PC-9 (cell line): ENCODE results near the gene KLHL26. TPM values are rescaled to one million over a fixed set of nuclear protein-coding genes. Genes with fewer than 3 reads are reported as not detected.

ENCODE experiments used
- BruUV-seq: library from RNA; stranded (reverse); fragments of 400-500 nt; replicated peaks from 2 replicates; lab custom pipeline; 2021; lab: Mats Ljungman, UMichigan
- CTCF ChIA-PET: fragments of 300-600 bp; sonication (Branson Sonifier 250); formaldehyde crosslinking; loops from one replicate; lab custom pipeline; 2022; ENCODE audit warnings: antibody characterized with exemption; lab: Charles Lee
- POLR2A ChIA-PET: fragments of 300-600 bp; sonication (Branson Sonifier 250); formaldehyde crosslinking; loops from one replicate; lab custom pipeline; 2022; ENCODE audit warnings: antibody characterized with exemption; ENCODE audit not compliant: unreplicated experiment; lab: Charles Lee
- DNase-seq, 2 experiments: peaks; one replicate each; pipeline versions ENCODE4 v3.0.0 to v3.0.0-alpha.2; 2015 to 2022; ENCODE audit warnings: mixed read lengths in 1 of 2
- H2AFZ ChIP-seq: fragments of 200-600 bp; sonication (generic); 2 replicates; pipeline ENCODE4 v1.8.1; 2017; ENCODE audit warnings: antibody characterized with exemption
- H3F3A ChIP-seq: fragments of 200-600 bp; sonication (generic); 2 replicates; pipeline ENCODE4 v1.8.1; 2017; ENCODE audit warnings: antibody characterized with exemption, mild to moderate bottlenecking, low read depth; ENCODE audit not compliant: insufficient read depth
- H3K27ac ChIP-seq: fragments of 200-600 bp; sonication (generic); 2 replicates; pipeline ENCODE4 v1.6.1; 2016; ENCODE audit warnings: mixed run types
- H3K27me3 ChIP-seq: fragments of 200-600 bp; sonication (generic); 2 replicates; pipeline ENCODE4 v1.6.1; 2016; ENCODE audit warnings: low read depth, mixed run types; ENCODE audit not compliant: insufficient read depth
- H3K36me3 ChIP-seq: fragments of 200-600 bp; sonication (generic); 2 replicates; pipeline ENCODE4 v1.6.1; 2016; ENCODE audit warnings: low read depth, mixed run types
- H3K4me1 ChIP-seq: fragments of 200-600 bp; sonication (generic); replicated peaks from 2 replicates; pipeline ENCODE4 v1.6.1; 2016; ENCODE audit warnings: mixed run types; ENCODE audit not compliant: insufficient read depth
- H3K4me2 ChIP-seq: fragments of 200-600 bp; sonication (generic); 2 replicates; pipeline ENCODE4 v1.6.1; 2017; ENCODE audit warnings: mixed run types
- H3K4me3 ChIP-seq: fragments of 200-600 bp; sonication (generic); 2 replicates; pipeline ENCODE4 v1.6.1; 2016; ENCODE audit warnings: mixed run types
- H3K79me2 ChIP-seq: fragments of 200-600 bp; sonication (generic); 2 replicates; pipeline ENCODE4 v1.6.1; 2017; ENCODE audit warnings: low read depth, mixed run types
- H3K9me2 ChIP-seq: fragments of 200-600 bp; sonication (generic); 2 replicates; pipeline ENCODE4 v1.8.1; 2017; ENCODE audit warnings: mild to moderate bottlenecking; ENCODE audit not compliant: insufficient read depth
- H3K9me3 ChIP-seq: fragments of 200-600 bp; sonication (generic); 2 replicates; pipeline ENCODE4 v1.8.1; 2016; ENCODE audit warnings: low read depth; ENCODE audit not compliant: insufficient read depth
- H4K20me1 ChIP-seq: fragments of 200-600 bp; sonication (generic); 2 replicates; pipeline ENCODE4 v1.8.1; 2017; ENCODE audit not compliant: insufficient read depth
- CTCF ChIP-seq: fragments of 200-600 bp; sonication (generic); conservative IDR thresholded peaks from 2 replicates; pipeline ENCODE4 v1.6.1; 2017; ENCODE audit warnings: mixed run types, antibody characterized with exemption, mild to moderate bottlenecking, moderate library complexity
- EZH2 ChIP-seq: fragments of 200-600 bp; sonication (generic); IDR thresholded peaks from 2 replicates; pipeline ENCODE4 v1.8.0; 2017; ENCODE audit warnings: antibody characterized with exemption, low read depth
- intact Hi-C: fragments of 100-400 bp; cut with micrococcal nuclease; formaldehyde crosslinking; loops from one replicate; pipeline ENCODE4 v1.10.0; 2022; ENCODE audit not compliant: unreplicated experiment
- total RNA-seq: library from RNA; stranded (reverse); gene quantifications from 2 replicates; pipeline ENCODE4 v1.2.3, GENCODE V29; 2021

The KLHL26 gene
- total RNA-seq, 1 experiment from 2014 or later, result 11.8 TPM

GRCh38 chr19:18704971-18705370, 68.1 kb downstream of the KLHL26 start:
- peaks cover 20% of the 10 kb centered on the region for H4K20me1 ChIP-seq
- BruUV-seq, result no TSS peak
- TF ChIP-seq CTCF (no peak), EZH2 (no peak)
- H3K27me3 ChIP-seq, result no peaks in the 10 kb centered on the region
- H3K9me3 ChIP-seq, result no peaks in the 10 kb centered on the region
- no peaks in the 10 kb centered on the region for H3K4me1 ChIP-seq
- no peak overlapping the region for H3K4me3 ChIP-seq
- intact Hi-C loops, result no loop called here
- no peaks in the 10 kb centered on the region for H3K36me3 ChIP-seq
- H3K9me2 ChIP-seq, result no peaks in the 10 kb centered on the region
- H3K79me2 ChIP-seq, result peaks cover 17% of the 10 kb centered on the region; the same call in 1 of the 2 replicates
- no peak for DNase-seq
- CTCF ChIA-PET, result no interaction called here
- no peak overlapping the region for H2AFZ ChIP-seq
- H3K27ac ChIP-seq, result no peak overlapping the region
- POLR2A ChIA-PET, result no interaction called here
- H3F3A ChIP-seq, result peaks cover 8% of the 10 kb centered on the region; the same call in 1 of the 2 replicates
- H3K4me2 ChIP-seq, result no peak overlapping the region

- Histone ChIP-seq H3K9me2 (no peaks in the 10 kb centered on the region), H3K4me3 (no peak overlapping the region), H3K4me2 (no peak overlapping the region), H3F3A (peaks cover 8% of the 10 kb centered on the region; the same call in 1 of the 2 replicates), H3K36me3 (no peaks in the 10 kb centered on the region), H3K4me1 (no peaks in the 10 kb centered on the region), H3K9me3 (no peaks in the 10 kb centered on the region), H3K27me3 (no peaks in the 10 kb centered on the region), H2AFZ (no peak overlapping the region), H4K20me1 (peaks cover 28% of the 10 kb centered on the region), H3K79me2 (peaks cover 17% of the 10 kb centered on the region; the same call in 1 of the 2 replicates), H3K27ac (no peak overlapping the region)
- POLR2A ChIA-PET, result no interaction called here
- no TSS peak for BruUV-seq
- TF ChIP-seq EZH2 (no peak), CTCF (no peak)
- CTCF ChIA-PET, result no interaction called here
- DNase-seq, result no peak
- intact Hi-C loops, result no loop called here
These were observed 71.8 kb downstream of the KLHL26 start for GRCh38 chr19:18708452-18709231.

- Histone ChIP-seq H3K9me2 (no peaks in the 10 kb centered on the region), H2AFZ (no peak overlapping the region), H4K20me1 (peaks cover 30% of the 10 kb centered on the region), H3F3A (peaks cover 8% of the 10 kb centered on the region; the same call in 1 of the 2 replicates), H3K36me3 (no peaks in the 10 kb centered on the region), H3K4me3 (no peak overlapping the region), H3K27me3 (no peaks in the 10 kb centered on the region), H3K4me2 (no peak overlapping the region), H3K4me1 (no peaks in the 10 kb centered on the region), H3K79me2 (peaks cover 17% of the 10 kb centered on the region; the same call in 1 of the 2 replicates), H3K27ac (no peak overlapping the region), H3K9me3 (no peaks in the 10 kb centered on the region)
- no peak for DNase-seq
- no peak for TF ChIP-seq EZH2
- no peak for TF ChIP-seq CTCF
- POLR2A ChIA-PET, result no interaction called here
- CTCF ChIA-PET, result no interaction called here
- intact Hi-C loops, result no loop called here
- BruUV-seq, result no TSS peak
These were observed 72.7 kb downstream of the KLHL26 start for GRCh38 chr19:18709546-18709945.
